NCI-H524 treated with DMSO at 0.1 percent for 48 hours (cell line): ENCODE measurements around the gene GOLIM4.

ENCODE experiments used
- DNase-seq: peaks from one replicate; lab custom pipeline; 2025; lab: John Stamatoyannopoulos, UW

GOLIM4 gene

DNA sequence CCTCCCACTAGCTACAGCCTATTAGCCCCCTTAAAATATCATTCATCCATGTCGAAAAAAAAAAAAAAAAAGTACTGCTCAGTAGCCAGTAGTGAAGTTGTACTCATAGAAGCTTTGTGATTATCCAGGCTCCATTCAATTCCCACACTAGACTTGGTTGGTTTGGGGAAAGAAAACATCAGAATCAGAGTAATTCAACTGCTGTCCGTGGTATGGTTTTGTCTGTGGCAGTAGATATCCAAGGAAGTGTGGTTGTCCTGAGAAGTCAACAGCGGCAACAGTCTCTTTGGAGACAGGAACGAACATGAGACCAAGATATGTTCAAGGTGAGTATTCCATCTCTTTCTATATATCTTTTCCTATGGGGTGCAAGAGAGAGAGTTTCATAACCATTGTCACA lies 99.2 kb downstream of the GOLIM4 start:
- no peak for DNase-seq

GRCh38 chr3:167992381-167992780 lies 103.3 kb downstream of the GOLIM4 start:
- DNase-seq = no peak

- no peak for DNase-seq
Measured at GRCh38 chr3:167991213-167991612, 104.5 kb downstream of the GOLIM4 start.

GRCh38 chr3:167989999-167990398 lies 105.7 kb downstream of the GOLIM4 start:
- no peak for DNase-seq

DNA sequence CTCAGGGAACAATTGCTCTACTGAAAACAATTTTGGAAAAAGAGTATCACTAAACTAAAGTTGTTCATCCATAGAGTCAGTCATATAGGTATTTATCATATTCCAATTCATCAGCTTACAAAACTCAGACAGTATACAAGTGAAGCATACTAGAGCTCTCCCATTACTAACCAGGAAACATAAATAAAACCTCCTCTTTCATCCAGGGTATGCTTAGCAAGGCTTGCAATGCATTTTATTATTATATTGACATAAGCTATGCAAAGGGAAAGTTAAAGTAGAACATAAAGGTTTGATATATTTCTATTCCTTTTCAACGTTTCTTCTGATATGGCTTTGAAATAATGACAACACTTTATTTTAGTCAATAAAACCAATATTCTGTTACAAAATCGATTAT lies 106.7 kb downstream of the GOLIM4 start:
- no peak for DNase-seq

DNA sequence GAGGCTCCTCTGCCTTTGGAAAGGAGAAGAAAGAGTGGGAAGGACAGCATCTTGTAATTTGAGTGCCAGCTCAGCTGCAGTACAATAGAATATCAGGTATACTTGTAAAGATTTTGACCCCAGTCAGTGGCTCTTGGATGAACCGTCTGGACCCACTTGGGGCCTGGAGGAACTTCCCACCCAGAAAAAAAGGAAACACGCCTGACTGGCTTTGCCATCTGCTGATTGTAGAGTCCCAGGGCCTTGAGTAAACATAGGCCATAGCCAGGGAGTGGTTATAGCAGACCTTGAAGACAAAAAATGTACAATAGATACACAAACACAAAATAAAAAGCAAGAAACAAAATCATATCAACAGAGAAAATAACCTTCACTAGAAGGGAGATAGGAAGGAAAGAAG lies 112.1 kb downstream of the GOLIM4 start:
- DNase-seq = no peak

DNA sequence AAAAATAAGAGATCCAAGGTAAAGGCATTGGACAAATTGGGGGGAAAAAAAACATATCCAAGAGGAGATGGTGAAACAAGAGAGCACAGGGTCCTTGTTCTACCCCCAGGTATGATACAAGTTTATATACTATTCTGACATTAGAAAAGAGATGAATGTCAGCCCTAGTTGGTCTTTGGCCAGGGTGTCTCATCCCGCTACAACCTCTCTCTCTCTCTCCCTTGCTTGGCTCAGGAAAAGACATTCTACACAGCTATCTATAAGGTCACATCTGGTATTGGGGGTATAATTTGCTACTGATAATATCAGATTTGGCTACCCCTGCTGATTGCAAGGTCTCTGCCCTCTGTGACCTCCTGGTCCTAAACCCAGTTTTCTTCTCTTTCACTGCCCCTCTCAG lies 117.2 kb downstream of the GOLIM4 start:
- DNase-seq = no peak

DNA sequence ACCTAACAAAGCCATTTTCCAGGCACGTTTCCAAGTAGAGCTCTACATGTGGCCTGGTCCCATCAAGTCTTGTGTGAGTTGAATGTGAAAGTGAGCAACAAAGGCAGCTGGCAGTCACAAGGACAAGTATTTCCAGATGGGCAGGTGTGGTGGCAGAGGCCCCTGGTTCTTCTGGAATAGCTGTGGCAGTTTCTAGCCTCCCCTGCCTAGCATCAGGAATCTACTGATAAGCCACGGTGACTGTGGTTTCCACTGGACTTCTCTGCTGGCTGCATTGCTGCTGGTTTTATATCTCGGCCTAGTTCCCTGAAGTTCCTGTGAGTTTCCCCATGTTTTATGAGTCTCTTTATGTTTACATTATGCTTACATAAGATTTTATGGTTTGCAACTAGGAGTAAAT lies 117.7 kb downstream of the GOLIM4 start:
- DNase-seq = no peak

DNA sequence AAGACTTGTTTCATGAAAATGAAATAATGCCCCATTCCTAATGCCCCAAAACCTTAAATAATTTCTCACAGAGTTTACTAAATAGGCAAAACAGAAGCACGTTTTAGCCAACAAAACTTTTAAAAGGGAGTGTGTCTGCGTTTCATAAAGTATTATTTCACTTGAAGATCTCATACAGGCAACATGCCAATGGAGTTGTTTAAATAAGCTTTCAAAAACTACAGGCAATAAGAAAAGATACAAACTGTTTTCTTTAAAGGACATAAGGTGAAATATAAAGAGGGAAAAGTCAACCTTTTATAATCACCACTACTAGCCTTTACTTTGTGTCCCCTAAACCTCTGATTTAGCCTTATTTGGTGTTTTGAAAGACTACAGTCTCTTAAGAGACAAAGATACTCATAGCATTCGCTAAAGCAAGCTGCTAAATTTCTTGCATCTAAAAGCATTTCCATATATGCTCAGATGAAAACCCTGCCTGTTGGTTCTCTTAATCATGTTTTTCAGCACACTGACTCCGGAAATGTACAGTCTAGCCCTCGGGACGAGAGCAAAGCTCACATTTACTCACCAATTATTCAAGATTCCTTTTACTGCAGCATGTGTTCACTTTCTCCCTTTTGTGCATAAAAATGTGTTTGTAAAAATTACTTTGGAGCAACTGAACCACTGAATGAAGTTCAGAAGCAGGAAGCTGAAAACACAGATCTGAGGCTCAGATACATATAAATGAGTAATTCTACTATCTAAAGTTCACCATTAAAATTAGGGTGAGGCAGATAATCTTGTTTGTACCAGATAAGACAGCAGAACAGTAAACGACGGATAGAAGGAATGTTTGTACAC lies 119.0 kb downstream of the GOLIM4 start:
- no peak for DNase-seq

- DNase-seq = no peak
Measured at GRCh38 chr3:167973901-167974300, 121.8 kb downstream of the GOLIM4 start.

DNA sequence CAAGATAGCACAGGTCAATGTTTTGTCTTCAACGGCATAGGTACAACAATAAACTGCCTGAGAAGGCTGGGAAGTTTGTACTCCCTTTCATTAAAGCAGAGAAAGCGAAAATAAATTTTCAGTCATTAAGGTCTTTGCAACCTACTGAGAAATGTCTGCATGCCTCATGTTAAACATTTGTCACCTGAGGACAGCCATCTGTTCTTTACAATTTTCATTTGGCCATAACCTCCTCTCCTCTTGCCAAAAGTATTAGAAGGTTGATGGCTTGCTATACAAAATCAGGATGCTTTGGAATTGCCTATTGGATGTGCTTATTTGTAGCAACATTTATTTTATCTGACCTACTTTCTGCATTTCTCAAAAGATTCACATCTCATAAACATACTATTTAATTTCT lies 122.7 kb downstream of the GOLIM4 start:
- DNase-seq = no peak

- no peak for DNase-seq
Measured at GRCh38 chr3:167972502-167972901, 123.2 kb downstream of the GOLIM4 start.

GRCh38 chr3:167969548-167969947 lies 126.2 kb downstream of the GOLIM4 start:
- DNase-seq = no peak

DNA sequence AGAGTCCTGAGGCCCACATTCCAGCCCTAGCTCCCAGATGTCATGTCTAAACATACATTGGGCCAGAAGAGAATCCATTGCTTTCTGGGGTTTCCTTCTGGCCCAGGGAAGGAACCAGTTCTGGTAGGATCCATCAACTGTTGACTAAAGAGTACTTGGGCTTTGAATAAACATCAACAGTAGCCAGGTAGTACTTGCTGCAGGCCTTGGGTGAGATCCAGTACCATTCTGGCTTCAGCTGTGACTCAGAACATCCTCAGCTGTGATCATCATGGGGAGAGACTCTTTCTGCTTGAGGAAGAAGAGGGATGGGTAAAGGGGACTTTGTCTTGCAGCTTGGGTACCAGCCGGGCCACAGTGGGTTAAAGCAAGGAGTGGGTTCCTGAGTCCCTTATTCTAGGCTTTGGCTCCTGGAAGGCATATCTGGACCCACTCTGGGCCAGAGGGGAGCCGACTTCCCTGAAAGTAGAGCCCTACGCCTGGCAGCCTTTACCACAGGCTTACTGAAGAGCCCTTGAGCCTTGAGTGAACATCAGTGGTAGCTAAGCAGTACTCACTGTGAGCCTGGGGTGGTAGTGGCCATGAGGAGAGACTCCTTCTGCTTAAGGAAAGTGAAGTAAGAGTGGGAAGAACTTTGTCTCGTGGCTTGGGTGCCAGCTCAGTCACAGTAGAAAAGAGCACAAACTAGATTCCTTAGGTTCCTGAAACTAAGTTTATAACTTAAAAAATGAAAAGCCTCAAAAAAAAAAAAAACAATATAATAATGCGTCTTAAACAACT lies 128.3 kb downstream of the GOLIM4 start:
- DNase-seq = no peak
